ENCODE measurements around the gene HIVEP3. TPM values are rescaled to one million over a fixed set of nuclear protein-coding genes. Genes with fewer than 3 reads are reported as not detected.

The HIVEP3 gene
- total RNA-seq, 1 experiment from 2014 or later = 1.4 TPM

GRCh38 chr1:41711581-41711980 is 207.1 kb downstream of the HIVEP3 start:
- H3K9me3 Mint-ChIP-seq = no peaks in the 10 kb centered on the region; a peak in 1 of 5 replicates

More at GRCh38 chr1:41711581-41711980, 207.1 kb downstream of the HIVEP3 start:
- Histone ChIP-seq H4K20me1 (ENCODE audit: control insufficient read depth, insufficient read depth, insufficient read length) (no peaks in the 10 kb centered on the region), H3T11ph (ENCODE audit: low read length) (no peak overlapping the region), H2AFZ (ENCODE audit: low read length) (no peak overlapping the region), H3K27ac (ENCODE audit: insufficient read length, low read depth, low read length) (no peak overlapping the region), H3K56ac (ENCODE audit: insufficient read length, low read depth, low read length) (no peak overlapping the region), H3K23ac (ENCODE audit: insufficient read length, low read depth, low read length) (no peak overlapping the region), H3K27me3 (ENCODE audit: insufficient read depth, low read length) (no peaks in the 10 kb centered on the region), H2BK12ac (ENCODE audit: insufficient read length, low read depth, low read length) (no peak overlapping the region), H3K4ac (ENCODE audit: low read depth, low read length) (no peak overlapping the region), H3K4me2 (ENCODE audit: insufficient read depth, insufficient read length, low read length) (no peak overlapping the region), H2BK120ac (ENCODE audit: low read depth, low read length, poor library complexity, severe bottlenecking) (no peak overlapping the region), H2AK5ac (ENCODE audit: insufficient read length, low read length) (no peak overlapping the region), H3K4me1 (ENCODE audit: insufficient read depth, low read length) (no peaks in the 10 kb centered on the region), H2BK5ac (ENCODE audit: insufficient read length, low read length) (no peak overlapping the region), H3K79me2 (ENCODE audit: insufficient read depth, low read length) (no peaks in the 10 kb centered on the region), H2BK20ac (ENCODE audit: low read depth, low read length, poor library complexity, severe bottlenecking) (no peak overlapping the region), H4K91ac (ENCODE audit: insufficient read length, low read depth, low read length) (no peak overlapping the region), H3K9me3 (ENCODE audit: control insufficient read depth, low read depth, low read length) (no peaks in the 10 kb centered on the region), H4K5ac (ENCODE audit: insufficient read length, low read depth, low read length) (no peak overlapping the region), H2BK15ac (ENCODE audit: low read depth, low read length) (no peak overlapping the region), H3K79me1 (ENCODE audit: insufficient read depth, low read depth, low read length, poor library complexity, severe bottlenecking) (no peaks in the 10 kb centered on the region), H3K23me2 (ENCODE audit: insufficient read length, low read depth, low read length, poor library complexity, severe bottlenecking) (no peaks in the 10 kb centered on the region), H3K14ac (ENCODE audit: insufficient read depth, low read length) (no peak overlapping the region), H3K18ac (ENCODE audit: insufficient read length, low read depth, low read length) (no peak overlapping the region), H3K9ac (ENCODE audit: extremely low read depth, insufficient read length, low read length) (no peak overlapping the region), H4K8ac (replicated peaks; ENCODE audit: insufficient read length, low read depth, low read length) (no peak overlapping the region)
- TF ChIP-seq CTCF (conservative IDR thresholded peaks at IDR 0.05) = no peak
- no peak overlapping the region for H3K27ac Mint-ChIP-seq
- WGBS (ENCODE audit: extremely low coverage, insufficient read length, low lambda C conversion rate) = no CpG with 5 or more reads among the region's 12 CpGs
- DNase-seq = no peak
- H3K27me3 Mint-ChIP-seq (ENCODE audit: low read depth) = peaks cover 3% of the 10 kb centered on the region
- H3K36me3 Mint-ChIP-seq (ENCODE audit: insufficient read depth in 1 of 3, low read depth in 3 of 3) = no peaks in the 10 kb centered on the region; a peak in 1 of 7 replicates
- no peak overlapping the region for H3K4me3 Mint-ChIP-seq
- peaks cover 16 to 22% of the 10 kb centered on the region in 2 experiments for H3K4me1 Mint-ChIP-seq

All from H9 (cell line).